ENCODE results near the gene AEBP2. TPM values are rescaled to one million over a fixed set of nuclear protein-coding genes. Genes with fewer than 3 reads are reported as not detected.
A peak's percentile ranks its signal among the peaks of the same experiment; 100 is the strongest.

The AEBP2 gene
- total RNA-seq, 2 experiments from 2014 or later, result 42.9 to 44.8 TPM

GRCh38 chr12:19431407-19432308 lies 7.6 kb upstream of the AEBP2 start:
- DNase-seq (peak in 3 of 14 experiments; percentile 8 to 23 (median 23)), ATAC-seq (ENCODE audit: poor library complexity) (no peak)
- H3K27ac Mint-ChIP-seq, result no peak overlapping the region
- ChIA-PET CTCF (interaction anchor here (1.0 kb wide), 1 partner anchor 7 kb away, joined by 3 read pairs; no protein-coding TSS in a partner anchor), POLR2A (interaction anchor here (0.7 to 0.9 kb wide), 2 partner anchors 51 to 165 kb away, joined by 3 read pairs; no protein-coding TSS in a partner anchor)
- Histone ChIP-seq H3K4me1 (ENCODE audit: insufficient read depth, low read length) (peaks cover 10% of the 10 kb centered on the region), H3K4me3 (ENCODE audit: low read length) (no peak overlapping the region), H3K27me3 (ENCODE audit: control insufficient read depth in 1 of 2, insufficient read depth in 2 of 2, low read length in 2 of 2) (no peaks in the 10 kb centered on the region), H3K27ac (ENCODE audit: low read depth in 1 of 2, low read length in 2 of 2) (no peak overlapping the region), H3K9me3 (ENCODE audit: control insufficient read depth in 1 of 2, insufficient read depth in 1 of 2, low read length in 2 of 2) (peaks cover 0 to 2% of the 10 kb centered on the region in 2 experiments), H3K36me3 (ENCODE audit: insufficient read depth, low read length) (no peaks in the 10 kb centered on the region)
- H3K9me3 Mint-ChIP-seq, result no peaks in the 10 kb centered on the region
- H3K27me3 Mint-ChIP-seq, result no peaks in the 10 kb centered on the region
- H3K36me3 Mint-ChIP-seq (ENCODE audit: low read depth), result no peaks in the 10 kb centered on the region
- intact Hi-C loops (cut with DNase I, micrococcal nuclease), result loop anchor here in 1 of 2 experiments (10.0 kb wide), 1 partner anchor 2003 kb away; the partner anchor contains the start of gene PYROXD1
- no peak for TF ChIP-seq CTCF (IDR thresholded peaks at IDR 0.05)
- peaks cover 19% of the 10 kb centered on the region for H3K4me1 Mint-ChIP-seq (ENCODE audit: low read depth)
- no peak overlapping the region for H3K4me3 Mint-ChIP-seq

DNA sequence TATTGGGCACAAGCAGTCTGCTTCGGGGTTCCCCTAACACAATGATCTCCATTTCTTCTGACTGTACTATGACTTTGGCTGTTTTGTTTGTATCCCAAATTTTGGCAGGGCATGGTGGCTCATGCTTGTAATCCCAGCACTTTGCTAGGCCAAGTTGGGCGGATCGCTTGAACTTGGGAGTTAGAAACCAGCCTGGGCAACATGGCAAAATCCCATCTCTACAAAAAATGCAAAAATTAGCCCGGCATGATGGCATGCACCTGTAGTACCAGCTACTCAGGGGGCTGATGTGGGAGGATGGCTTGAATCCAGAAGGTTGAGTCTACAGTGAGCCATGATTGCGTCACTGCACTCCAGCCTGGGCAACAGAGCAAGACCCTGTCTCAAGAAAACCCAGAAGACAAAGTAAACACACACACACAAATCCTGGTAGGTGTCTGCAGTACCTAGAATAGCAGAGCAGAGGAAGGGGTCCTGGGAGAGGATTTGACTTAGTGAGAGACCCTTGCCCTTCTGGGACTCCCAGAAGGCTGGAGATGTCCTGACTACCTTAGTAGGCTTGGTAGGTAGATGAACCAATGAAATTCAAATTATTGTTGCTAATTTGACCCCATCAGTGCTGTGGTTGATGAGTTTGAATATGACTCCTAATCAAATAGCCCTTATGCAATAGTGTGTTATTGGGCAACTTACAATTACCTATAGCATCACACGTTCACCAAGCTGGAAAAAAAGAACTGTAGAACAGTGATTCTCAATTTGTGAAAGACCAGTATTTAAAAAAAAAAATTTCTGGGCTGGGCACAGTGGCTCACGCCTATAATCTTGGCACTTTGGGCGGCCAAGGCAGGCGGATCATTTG lies 6.8 kb upstream of the AEBP2 start:
- no peak overlapping the region for H3K27ac Mint-ChIP-seq
- H3K27ac ChIP-seq (ENCODE audit: low read depth in 1 of 2, low read length in 2 of 2), result no peak overlapping the region
- no peaks in the 10 kb centered on the region for H3K9me3 ChIP-seq (ENCODE audit: control insufficient read depth in 1 of 2, insufficient read depth in 1 of 2, low read length in 2 of 2)
- no peaks in the 10 kb centered on the region for H3K27me3 Mint-ChIP-seq
- peaks cover 23% of the 10 kb centered on the region for H3K4me1 Mint-ChIP-seq (ENCODE audit: low read depth)
- no peaks in the 10 kb centered on the region for H3K36me3 Mint-ChIP-seq (ENCODE audit: low read depth)
- H3K4me3 Mint-ChIP-seq, result no peak overlapping the region
- ChIA-PET POLR2A (interaction anchor here (0.7 to 0.9 kb wide), 2 partner anchors 50 to 164 kb away, joined by 3 read pairs; no protein-coding TSS in a partner anchor), CTCF (no interaction called here)
- intact Hi-C loops (cut with DNase I, micrococcal nuclease), result loop anchor here in 1 of 2 experiments (10.0 kb wide), 1 partner anchor 2002 kb away; the partner anchor contains the start of gene PYROXD1
- no peaks in the 10 kb centered on the region for H3K36me3 ChIP-seq (ENCODE audit: insufficient read depth, low read length)
- H3K9me3 Mint-ChIP-seq, result no peaks in the 10 kb centered on the region
- H3K4me3 ChIP-seq (ENCODE audit: low read length), result no peak overlapping the region
- DNase-seq (no peak), ATAC-seq (ENCODE audit: poor library complexity) (no peak)
- TF ChIP-seq CTCF (IDR thresholded peaks at IDR 0.05), result no peak
- H3K27me3 ChIP-seq (ENCODE audit: control insufficient read depth in 1 of 2, insufficient read depth in 2 of 2, low read length in 2 of 2), result no peaks in the 10 kb centered on the region
- H3K4me1 ChIP-seq (ENCODE audit: insufficient read depth, low read length), result peaks cover 10% of the 10 kb centered on the region

DNA sequence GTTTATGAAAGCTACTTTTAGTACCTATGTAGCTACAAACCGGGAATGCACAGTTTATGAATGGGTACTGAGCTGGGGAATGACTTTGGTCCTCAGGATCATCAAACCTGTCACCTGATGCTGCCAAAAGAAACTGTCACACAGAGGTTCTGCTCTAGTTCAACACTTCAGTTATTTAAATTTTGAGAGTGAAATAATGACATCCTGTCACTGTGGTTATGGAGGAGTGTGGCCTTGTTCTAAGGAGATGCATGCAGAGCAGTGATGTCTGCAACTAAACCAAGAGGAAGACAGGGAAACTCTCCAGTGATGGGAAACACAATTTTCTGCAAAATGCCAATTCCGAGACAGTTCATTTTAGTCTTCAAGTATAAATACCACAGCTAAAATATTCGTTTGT lies 4.8 kb upstream of the AEBP2 start:
- H3K9me3 ChIP-seq (ENCODE audit: control insufficient read depth in 1 of 2, insufficient read depth in 1 of 2, low read length in 2 of 2), result no peaks in the 10 kb centered on the region
- intact Hi-C loops (cut with DNase I, micrococcal nuclease), result loop anchor here in 1 of 2 experiments (10.0 kb wide), 1 partner anchor 2000 kb away; the partner anchor contains the start of gene PYROXD1
- no peaks in the 10 kb centered on the region for H3K36me3 ChIP-seq (ENCODE audit: insufficient read depth, low read length)
- H3K4me3 Mint-ChIP-seq, result no peak overlapping the region
- H3K36me3 Mint-ChIP-seq (ENCODE audit: low read depth), result peaks cover 8% of the 10 kb centered on the region
- peaks cover 13% of the 10 kb centered on the region for H3K4me1 ChIP-seq (ENCODE audit: insufficient read depth, low read length)
- no peak overlapping the region for H3K4me3 ChIP-seq (ENCODE audit: low read length)
- ChIA-PET CTCF (no interaction called here), POLR2A (no interaction called here)
- no peak for TF ChIP-seq CTCF (IDR thresholded peaks at IDR 0.05)
- H3K4me1 Mint-ChIP-seq (ENCODE audit: low read depth), result peaks cover 37% of the 10 kb centered on the region
- ATAC-seq (ENCODE audit: poor library complexity) (no peak), DNase-seq (peak in 2 of 14 experiments; percentile 10 to 43)
- peak overlapping the region; percentile 5 for H3K27ac Mint-ChIP-seq
- no peaks in the 10 kb centered on the region for H3K27me3 Mint-ChIP-seq
- H3K27me3 ChIP-seq (ENCODE audit: control insufficient read depth in 1 of 2, insufficient read depth in 2 of 2, low read length in 2 of 2), result no peaks in the 10 kb centered on the region
- H3K9me3 Mint-ChIP-seq, result no peaks in the 10 kb centered on the region
- H3K27ac ChIP-seq (ENCODE audit: low read depth in 1 of 2, low read length in 2 of 2), result no peak overlapping the region

Data from CD4-positive, alpha-beta T cell (primary cell).